ENCODE results near the gene PPP2R3B.

DNA sequence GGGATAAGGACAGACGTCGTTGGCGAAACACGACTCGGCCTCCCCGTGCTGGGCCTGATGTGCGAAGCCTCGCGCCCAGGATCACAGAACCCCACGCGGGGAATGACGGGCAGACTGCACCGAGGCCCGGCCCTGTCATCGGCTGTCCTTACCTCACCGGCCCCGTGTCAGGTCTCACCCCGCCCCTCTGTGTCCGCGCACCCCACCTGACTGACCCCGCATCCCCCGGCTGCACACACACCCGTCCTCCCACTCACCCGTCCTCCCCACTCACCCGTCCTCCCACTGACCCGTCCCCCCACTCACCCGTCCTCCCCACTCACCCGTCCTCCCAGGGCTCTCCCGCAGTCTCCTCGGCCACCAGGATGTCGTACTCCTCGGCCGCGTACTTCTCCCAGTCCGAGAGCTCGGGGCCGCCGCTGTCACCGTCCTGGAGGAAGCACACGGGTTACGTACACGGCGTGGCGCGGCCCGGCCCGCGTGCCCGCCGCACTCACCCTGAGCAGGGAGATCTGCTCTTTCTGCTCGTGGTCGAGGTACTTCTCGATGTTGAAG lies 48.3 kb downstream of the PPP2R3B start:
- TF ChIP-seq FOS (IDR thresholded peaks at IDR 0.05; ENCODE audit: low read depth, low read length) (no peak), CTCF (conservative IDR thresholded peaks at IDR 0.05; ENCODE audit: low read depth, low read length) (no peak), MXI1 (IDR thresholded peaks at IDR 0.05; ENCODE audit: borderline replicate concordance, low read depth, low read length) (no peak), RCOR1 (IDR thresholded peaks at IDR 0.05; ENCODE audit: insufficient replicate concordance, low read length) (no peak), POLR2A (IDR thresholded peaks at IDR 0.05; ENCODE audit: low read depth, low read length) (no peak), RAD21 (IDR thresholded peaks at IDR 0.05; ENCODE audit: low read length) (no peak), MAFK (IDR thresholded peaks at IDR 0.05; ENCODE audit: low read depth, low read length) (no peak), MAZ (IDR thresholded peaks at IDR 0.05; ENCODE audit: borderline replicate concordance, low read depth, low read length) (no peak), USF2 (IDR thresholded peaks at IDR 0.05; ENCODE audit: low read depth, low read length) (no peak), CHD1 (IDR thresholded peaks at IDR 0.05; ENCODE audit: low read depth, low read length) (no peak)
